AG09319 (cell line): ENCODE measurements around the gene DDRGK1.
"Not testable (repeated sequence)": the region's sequence is repeated elsewhere in the genome, so short reads cannot be mapped to it uniquely, and the experiment has no call there.

Source experiments
- DNase-seq: peaks from one replicate; pipeline ENCODE4 v3.0.0-alpha.2; 2010; ENCODE audit warnings: low read depth; ENCODE audit errors: extremely low read depth
- CTCF ChIP-seq: IDR thresholded peaks from 2 replicates; pipeline ENCODE4 v1.5.1; 2011; ENCODE audit warnings: low read depth, mild to moderate bottlenecking, inconsistent platforms, low read length, moderate library complexity

DDRGK1 gene

GRCh38 chr20:3158968-3159431 lies 45.5 kb downstream of the DDRGK1 start:
- no peak for DNase-seq
- TF ChIP-seq CTCF: no peak

GRCh38 chr20:3157817-3158216 lies 46.7 kb downstream of the DDRGK1 start:
- no peak for DNase-seq
- no peak for TF ChIP-seq CTCF

GRCh38 chr20:3156811-3157619 lies 47.5 kb downstream of the DDRGK1 start:
- DNase-seq: no peak
- TF ChIP-seq CTCF: no peak

- not testable (repeated sequence) for DNase-seq
These were observed 52.3 kb downstream of the DDRGK1 start for GRCh38 chr20:3152057-3152644.

GRCh38 chr20:3150908-3151307 lies 53.6 kb downstream of the DDRGK1 start:
- no peak for TF ChIP-seq CTCF
- no peak for DNase-seq

GRCh38 chr20:3146732-3147341 lies 57.6 kb downstream of the DDRGK1 start:
- no peak for TF ChIP-seq CTCF
- no peak for DNase-seq

GRCh38 chr20:3141757-3142156 lies 62.7 kb downstream of the DDRGK1 start:
- no peak for DNase-seq
- TF ChIP-seq CTCF: no peak
